Measurements from ENCODE around the gene EMC8.

The EMC8 gene

DNA sequence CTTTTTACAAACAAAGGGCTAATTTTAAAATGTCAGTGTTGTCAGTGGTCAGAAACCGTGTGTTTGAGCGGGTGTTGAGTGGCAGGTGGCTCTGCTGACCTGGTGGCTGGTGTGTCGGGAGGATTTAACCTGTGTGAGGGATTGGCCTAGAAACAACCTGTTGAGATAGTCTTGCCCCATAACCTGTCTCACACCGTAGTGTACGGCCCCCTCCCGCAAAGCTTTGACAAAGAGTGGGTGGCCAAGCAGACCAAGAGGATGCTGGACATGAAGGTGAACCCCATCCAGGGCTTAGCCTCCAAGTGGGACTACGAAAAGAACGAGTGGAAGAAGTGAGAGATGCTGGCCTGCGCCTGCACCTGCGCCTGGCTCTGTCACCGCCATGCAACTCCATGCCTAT lies 7.2 kb upstream of the EMC8 start:
- TF ChIP-seq, protein P1, sequence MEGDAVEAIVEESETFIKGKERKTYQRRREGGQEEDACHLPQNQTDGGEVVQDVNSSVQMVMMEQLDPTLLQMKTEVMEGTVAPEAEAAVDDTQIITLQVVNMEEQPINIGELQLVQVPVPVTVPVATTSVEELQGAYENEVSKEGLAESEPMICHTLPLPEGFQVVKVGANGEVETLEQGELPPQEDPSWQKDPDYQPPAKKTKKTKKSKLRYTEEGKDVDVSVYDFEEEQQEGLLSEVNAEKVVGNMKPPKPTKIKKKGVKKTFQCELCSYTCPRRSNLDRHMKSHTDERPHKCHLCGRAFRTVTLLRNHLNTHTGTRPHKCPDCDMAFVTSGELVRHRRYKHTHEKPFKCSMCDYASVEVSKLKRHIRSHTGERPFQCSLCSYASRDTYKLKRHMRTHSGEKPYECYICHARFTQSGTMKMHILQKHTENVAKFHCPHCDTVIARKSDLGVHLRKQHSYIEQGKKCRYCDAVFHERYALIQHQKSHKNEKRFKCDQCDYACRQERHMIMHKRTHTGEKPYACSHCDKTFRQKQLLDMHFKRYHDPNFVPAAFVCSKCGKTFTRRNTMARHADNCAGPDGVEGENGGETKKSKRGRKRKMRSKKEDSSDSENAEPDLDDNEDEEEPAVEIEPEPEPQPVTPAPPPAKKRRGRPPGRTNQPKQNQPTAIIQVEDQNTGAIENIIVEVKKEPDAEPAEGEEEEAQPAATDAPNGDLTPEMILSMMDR (conservative IDR thresholded peaks at IDR 0.05; ENCODE audit: control insufficient read depth, insufficient read depth, low read depth, low read length) = no peak
- no peak for DNase-seq (ENCODE audit: low read depth)
- H3K4me3 ChIP-seq (ENCODE audit: control insufficient read depth, low read depth, low read length) = no peak overlapping the region

DNA sequence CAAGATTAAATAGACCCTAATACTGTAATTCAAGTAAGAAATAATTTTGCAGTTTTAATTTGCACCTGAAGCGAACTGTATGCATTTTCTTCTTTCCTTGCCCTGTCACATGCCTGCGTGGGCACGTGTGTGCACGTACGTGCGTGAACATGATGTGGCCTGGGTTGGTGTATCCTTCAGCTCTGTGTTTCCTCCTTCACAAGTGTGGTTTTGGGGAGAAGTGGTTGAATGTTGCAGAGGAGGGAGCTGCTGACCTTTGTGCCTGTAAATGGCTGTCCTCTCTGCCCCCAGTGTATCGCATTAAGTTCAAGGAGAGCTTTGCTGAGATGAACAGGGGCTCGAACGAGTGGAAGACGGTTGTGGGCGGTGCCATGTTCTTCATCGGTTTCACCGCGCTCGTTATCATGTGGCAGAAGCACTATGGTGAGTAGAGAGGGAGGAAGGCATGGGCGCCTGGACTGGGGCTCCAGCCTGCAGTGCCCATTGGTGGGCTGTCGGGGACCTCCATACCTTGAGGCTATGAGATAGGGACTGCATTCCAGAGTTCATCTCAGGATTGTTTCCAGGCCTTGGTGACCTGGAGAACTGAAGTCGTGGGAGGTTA lies 6.2 kb upstream of the EMC8 start:
- no peak overlapping the region for H3K4me3 ChIP-seq (ENCODE audit: control insufficient read depth, low read depth, low read length)
- DNase-seq (ENCODE audit: low read depth) = no peak
- TF ChIP-seq, protein P1 (conservative IDR thresholded peaks at IDR 0.05; ENCODE audit: control insufficient read depth, insufficient read depth, low read depth, low read length) = no peak

DNA sequence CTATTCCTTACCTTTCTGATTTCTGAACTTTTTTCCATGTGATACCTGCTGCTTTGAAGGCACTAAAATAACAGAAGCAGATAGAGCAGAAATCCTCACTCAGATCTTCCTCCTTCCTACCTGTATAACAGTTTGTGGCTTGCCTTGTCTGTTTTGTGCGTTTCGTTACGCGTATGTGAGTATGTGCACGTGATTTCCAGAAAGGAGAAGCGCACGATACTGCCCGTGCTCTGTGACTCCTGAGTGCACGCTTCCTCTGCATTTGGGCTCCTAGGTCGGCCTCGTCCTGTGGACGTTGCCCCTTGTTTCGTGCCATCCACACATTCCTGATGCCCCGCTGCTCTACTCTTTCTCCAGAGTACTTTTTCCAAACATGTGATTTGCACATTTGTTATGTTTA lies 4.2 kb upstream of the EMC8 start:
- DNase-seq (ENCODE audit: low read depth) = no peak
- no peak overlapping the region for H3K4me3 ChIP-seq (ENCODE audit: control insufficient read depth, low read depth, low read length)
- TF ChIP-seq, protein P1 (conservative IDR thresholded peaks at IDR 0.05; ENCODE audit: control insufficient read depth, insufficient read depth, low read depth, low read length) = no peak

DNA sequence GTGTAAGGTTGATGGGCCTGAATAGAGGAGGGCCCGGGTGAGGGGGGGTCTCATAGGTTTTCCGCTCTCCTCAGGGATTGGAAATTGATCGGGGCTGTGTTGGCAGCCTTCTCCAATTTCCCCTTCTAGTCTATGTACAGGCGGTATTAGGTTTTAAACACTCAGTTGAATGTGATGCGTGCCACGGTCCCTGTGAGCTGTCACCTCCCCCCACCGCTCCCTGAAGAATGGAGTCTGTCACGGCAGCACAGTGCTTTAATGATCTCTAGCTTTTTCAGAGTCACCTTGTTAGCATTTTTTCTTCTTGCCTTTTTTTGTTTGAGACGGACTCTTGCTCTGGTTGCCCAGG lies 951 bp upstream of the EMC8 start:
- H3K4me3 ChIP-seq (ENCODE audit: control insufficient read depth, low read depth, low read length) = peak overlapping the region; percentile 92
- TF ChIP-seq, protein P1 (conservative IDR thresholded peaks at IDR 0.05; ENCODE audit: control insufficient read depth, insufficient read depth, low read depth, low read length) = no peak
- DNase-seq (ENCODE audit: low read depth) = no peak

DNA sequence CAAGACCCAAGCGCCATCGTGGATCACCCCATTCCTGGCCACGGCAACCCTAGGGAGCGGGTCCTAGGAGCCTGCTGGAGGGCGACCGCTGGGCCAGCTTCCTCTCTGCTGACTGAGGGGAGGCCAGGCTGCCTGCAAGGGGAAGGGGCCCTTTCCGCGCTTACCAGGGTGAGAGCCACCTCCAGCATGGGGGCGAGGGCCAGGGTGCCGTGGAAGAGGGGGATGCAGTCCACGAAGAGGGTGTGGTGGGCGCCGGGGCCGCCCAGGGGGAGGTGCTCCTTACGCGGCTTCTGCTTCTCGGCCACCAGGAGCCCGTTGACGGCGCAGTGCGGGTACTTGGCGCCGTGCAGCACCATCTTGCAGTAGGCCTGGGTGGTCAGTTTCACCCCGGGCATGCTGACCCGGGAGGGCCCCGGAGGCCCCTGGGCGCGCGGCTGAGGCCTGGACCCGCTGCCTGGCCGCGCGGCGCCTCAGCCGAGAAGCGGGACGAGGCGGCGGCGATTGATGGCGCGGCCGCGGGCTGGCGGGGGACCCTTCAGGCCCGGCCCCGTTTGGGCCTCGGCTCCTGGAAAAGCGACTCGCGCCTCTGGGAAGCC lies 345 bp downstream of the EMC8 start:
- TF ChIP-seq, protein P1 (conservative IDR thresholded peaks at IDR 0.05; ENCODE audit: control insufficient read depth, insufficient read depth, low read depth, low read length) = no peak
- peak; percentile 31 for DNase-seq (ENCODE audit: low read depth)

DNA sequence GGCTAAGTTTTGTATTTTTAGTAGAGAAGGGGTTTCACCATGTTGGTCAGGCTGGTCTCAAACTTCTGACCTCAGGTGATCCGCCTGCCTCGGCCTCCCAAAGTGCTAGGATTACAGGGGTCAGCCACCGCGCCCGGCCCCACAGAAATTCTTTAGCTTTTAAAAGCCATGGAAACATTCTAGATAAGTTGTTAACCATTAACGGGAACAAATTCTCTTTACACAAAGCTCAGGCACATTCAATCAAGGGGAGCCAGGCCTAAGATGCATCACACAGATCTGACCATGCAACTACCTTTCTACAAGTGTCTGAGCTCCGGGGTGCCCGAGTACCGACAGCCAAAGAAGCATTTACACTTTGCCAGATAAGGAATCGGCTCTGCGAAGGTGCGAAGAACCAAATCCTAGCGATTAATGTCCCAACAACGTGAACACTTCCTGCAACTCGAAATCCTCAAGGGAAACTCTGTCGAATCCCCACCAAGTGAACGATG lies 1.0 kb downstream of the EMC8 start:
- no peak for DNase-seq (ENCODE audit: low read depth)
- H3K4me3 ChIP-seq (ENCODE audit: control insufficient read depth, low read depth, low read length) = peak overlapping the region; percentile 92
- TF ChIP-seq, protein P1 (conservative IDR thresholded peaks at IDR 0.05; ENCODE audit: control insufficient read depth, insufficient read depth, low read depth, low read length) = no peak

More for the DNA sequence above, 345 bp downstream of the EMC8 start:
- peak overlapping the region; percentile 92 for H3K4me3 ChIP-seq (ENCODE audit: control insufficient read depth, low read depth, low read length)

All from fibroblast of mammary gland (primary cell).